IPS DF 6.9 (cell line): ENCODE results near the gene PWP2.
"Not testable (repeated sequence)": the region's sequence is repeated elsewhere in the genome, so short reads cannot be mapped to it uniquely, and the experiment has no call there.

Experiments used
- DNase-seq: peaks from one replicate; pipeline ENCODE4 v3.0.0-alpha.2; 2013; ENCODE audit warnings: low read depth, low spot score
- H3K27ac ChIP-seq: one replicate; pipeline ENCODE4 v1.5.1; 2013; ENCODE audit warnings: low read length, control low read depth
- H3K27me3 ChIP-seq: 2 replicates; pipeline ENCODE4 v1.6.1; 2013; ENCODE audit warnings: mild to moderate bottlenecking, low read length; ENCODE audit not compliant: control insufficient read depth, insufficient read depth
- H3K36me3 ChIP-seq: 2 replicates; pipeline ENCODE4 v1.6.1; 2013; ENCODE audit warnings: low read length; ENCODE audit not compliant: control insufficient read depth, insufficient read depth
- H3K4me1 ChIP-seq: 2 replicates; pipeline ENCODE4 v1.6.1; 2013; ENCODE audit warnings: low read length; ENCODE audit not compliant: control insufficient read depth, insufficient read depth
- H3K4me3 ChIP-seq: 2 replicates; pipeline ENCODE4 v1.5.1; 2013; ENCODE audit warnings: mild to moderate bottlenecking, low read length
- H3K9me3 ChIP-seq: 2 replicates; pipeline ENCODE4 v1.6.1; 2013; ENCODE audit warnings: low read length, inconsistent platforms; ENCODE audit not compliant: control insufficient read depth, insufficient read depth
- WGBS: extraction: QIAGEN DNeasy Blood & Tissue Kit; methylation state at CpG from one replicate; pipeline ENCODE4 v1.1.7; 2013; ENCODE audit warnings: mixed read lengths, missing lambda C conversion rate; ENCODE audit not compliant: insufficient read length, insufficient coverage; 5-methylcytosine and 5-hydroxymethylcytosine counted together

PWP2 gene

DNA sequence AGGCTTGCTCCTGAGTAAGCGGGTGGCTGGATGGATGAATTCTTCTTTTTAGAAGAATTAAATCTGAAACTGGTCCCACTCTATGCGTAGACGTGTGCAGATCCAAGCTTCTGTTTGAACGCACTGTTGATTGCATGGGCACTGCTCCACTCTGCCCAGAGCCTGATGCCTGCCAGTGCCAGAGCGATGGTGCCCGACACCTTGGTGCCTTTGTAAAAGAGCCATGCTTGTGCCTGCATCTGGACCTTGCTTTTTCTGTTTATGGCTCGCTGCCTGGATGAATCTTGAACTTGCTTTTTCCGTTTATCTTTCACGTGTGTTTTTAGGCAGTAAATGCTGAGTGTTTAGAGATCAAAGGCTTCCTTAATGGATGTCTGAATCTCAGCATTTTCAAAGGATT, 15.0 kb upstream of the PWP2 start:
- no CpG with 5 or more reads among the region's 9 CpGs for WGBS
- peaks cover 22% of the 10 kb centered on the region for H3K36me3 ChIP-seq
- DNase-seq = no peak

DNA sequence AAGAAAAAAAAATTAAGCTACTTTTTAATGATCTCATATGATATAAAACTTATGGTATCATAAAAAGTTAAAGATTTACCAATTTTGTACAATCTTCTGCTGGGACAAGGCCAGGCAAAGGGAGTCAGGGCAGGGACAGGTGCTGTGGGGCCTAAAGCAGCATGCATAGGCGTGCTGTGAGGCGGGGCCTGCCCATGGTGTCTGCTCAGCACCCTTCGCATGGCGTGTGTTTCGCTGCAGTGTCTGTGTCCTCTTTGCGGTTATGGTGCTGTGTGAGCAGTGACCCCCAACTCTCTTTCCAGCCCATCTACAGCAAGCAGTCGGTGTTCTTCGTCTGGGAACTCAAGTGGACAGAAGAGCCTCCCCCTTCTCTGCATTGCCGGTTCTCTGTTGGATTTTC, 13.4 kb upstream of the PWP2 start:
- Histone ChIP-seq H3K27ac (no peak overlapping the region), H3K27me3 (no peaks in the 10 kb centered on the region), H3K4me1 (no peaks in the 10 kb centered on the region), H3K9me3 (no peaks in the 10 kb centered on the region), H3K36me3 (peaks cover 14% of the 10 kb centered on the region), H3K4me3 (no peak overlapping the region)
- WGBS = no CpG with 5 or more reads among the region's 9 CpGs
- DNase-seq = no peak

More for the DNA sequence above, 15.0 kb upstream of the PWP2 start:
- Histone ChIP-seq H3K27ac (no peak overlapping the region), H3K4me3 (no peak overlapping the region), H3K4me1 (no peaks in the 10 kb centered on the region; the same call in 1 of the 2 replicates), H3K9me3 (no peaks in the 10 kb centered on the region), H3K27me3 (no peaks in the 10 kb centered on the region)

DNA sequence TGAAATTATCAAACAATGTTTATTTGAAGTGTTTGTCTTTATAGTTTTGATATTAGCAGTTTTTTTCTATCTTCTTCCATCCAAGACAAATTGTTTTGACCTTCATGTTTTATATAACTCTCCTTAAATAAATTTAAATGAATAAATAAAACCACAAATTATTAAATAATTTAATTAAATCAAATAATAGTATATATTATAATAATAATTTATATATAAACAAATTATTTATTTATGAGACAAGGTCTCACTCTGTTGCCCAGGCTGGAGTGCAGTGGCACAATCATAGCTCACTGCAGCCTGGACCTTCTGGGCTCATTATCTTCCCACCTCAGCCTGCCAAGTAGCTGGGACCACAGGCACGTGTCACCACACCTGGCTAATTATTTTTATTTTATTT, 12.4 kb upstream of the PWP2 start:
- H3K27me3 ChIP-seq = no peaks in the 10 kb centered on the region
- DNase-seq = no peak
- no peak overlapping the region for H3K27ac ChIP-seq
- no peak overlapping the region for H3K4me3 ChIP-seq
- no peaks in the 10 kb centered on the region for H3K4me1 ChIP-seq
- no peaks in the 10 kb centered on the region for H3K9me3 ChIP-seq
- H3K36me3 ChIP-seq = peaks cover 13% of the 10 kb centered on the region
- no CpG with 5 or more reads among the region's 1 CpG for WGBS

DNA sequence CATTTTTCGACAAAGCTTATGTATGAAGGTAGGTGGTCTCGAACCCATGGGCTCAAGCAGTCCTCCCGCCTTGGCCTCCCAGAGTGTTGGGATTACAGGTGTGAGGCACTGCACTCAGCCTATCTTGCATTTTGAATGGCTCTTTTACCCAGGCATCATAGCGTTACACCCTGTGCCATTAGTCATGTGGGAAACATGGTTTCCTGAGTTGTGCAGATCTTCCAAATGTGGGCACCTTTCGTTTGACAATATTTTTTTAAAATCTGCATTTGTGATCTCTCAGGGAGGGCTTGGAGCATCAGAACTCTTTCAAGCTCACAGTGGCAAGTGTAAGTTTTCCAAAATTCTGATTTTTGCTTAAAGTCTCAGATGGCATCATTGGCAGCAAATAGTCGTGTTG, 8.7 kb upstream of the PWP2 start:
- not testable (repeated sequence) for H3K4me3 ChIP-seq, H3K9me3 ChIP-seq, H3K36me3 ChIP-seq, H3K4me1 ChIP-seq, H3K27ac ChIP-seq, H3K27me3 ChIP-seq, DNase-seq
- WGBS = no CpG with 5 or more reads among the region's 6 CpGs

DNA sequence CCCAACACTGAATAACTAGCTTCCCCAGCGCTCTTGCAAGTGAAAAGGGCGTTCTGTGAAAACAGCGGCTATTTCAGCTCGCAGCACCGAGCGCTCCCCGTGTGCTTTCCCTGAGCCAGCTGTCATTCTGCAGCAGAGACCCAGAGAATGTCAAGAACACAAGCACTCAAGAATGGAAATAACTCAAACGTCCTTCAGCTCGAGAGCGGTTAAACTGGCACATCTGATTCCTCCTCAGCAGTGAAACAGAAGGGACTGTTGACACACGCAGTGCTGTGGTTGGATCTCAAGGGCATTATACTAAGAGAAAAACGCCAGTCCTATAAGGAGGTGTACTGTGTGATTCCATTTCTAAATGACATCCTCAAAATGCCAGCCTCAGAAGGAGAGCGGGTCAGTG, 8.2 kb upstream of the PWP2 start:
- not testable (repeated sequence) for H3K4me1 ChIP-seq, H3K36me3 ChIP-seq, H3K27ac ChIP-seq, H3K27me3 ChIP-seq, DNase-seq, H3K9me3 ChIP-seq, H3K4me3 ChIP-seq
- WGBS = no CpG with 5 or more reads among the region's 13 CpGs

DNA sequence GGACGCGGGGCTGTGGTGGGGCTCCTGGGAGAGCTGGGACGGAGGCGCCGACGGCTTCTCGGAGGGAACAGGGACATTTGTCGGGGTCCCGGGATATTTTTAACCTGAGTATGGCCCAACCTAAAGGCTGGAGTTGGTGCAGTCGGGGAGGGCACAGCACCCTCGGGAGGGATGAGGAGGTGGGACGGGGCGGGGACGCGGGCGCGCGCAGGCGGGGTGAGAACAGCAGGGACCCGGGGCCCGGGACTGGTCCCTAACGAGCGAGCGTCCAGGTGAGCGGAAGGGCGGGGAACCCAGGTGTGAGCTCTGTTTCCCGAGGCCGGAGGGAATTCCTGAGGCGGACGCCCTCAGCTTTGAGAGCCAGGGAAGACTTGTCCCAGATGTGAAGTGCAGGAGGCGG, 390 bp downstream of the PWP2 start:
- H3K27me3 ChIP-seq, H3K36me3 ChIP-seq, DNase-seq, H3K4me3 ChIP-seq, H3K27ac ChIP-seq, H3K9me3 ChIP-seq, H3K4me1 ChIP-seq: not testable (repeated sequence)
- WGBS = no CpG with 5 or more reads among the region's 31 CpGs

DNA sequence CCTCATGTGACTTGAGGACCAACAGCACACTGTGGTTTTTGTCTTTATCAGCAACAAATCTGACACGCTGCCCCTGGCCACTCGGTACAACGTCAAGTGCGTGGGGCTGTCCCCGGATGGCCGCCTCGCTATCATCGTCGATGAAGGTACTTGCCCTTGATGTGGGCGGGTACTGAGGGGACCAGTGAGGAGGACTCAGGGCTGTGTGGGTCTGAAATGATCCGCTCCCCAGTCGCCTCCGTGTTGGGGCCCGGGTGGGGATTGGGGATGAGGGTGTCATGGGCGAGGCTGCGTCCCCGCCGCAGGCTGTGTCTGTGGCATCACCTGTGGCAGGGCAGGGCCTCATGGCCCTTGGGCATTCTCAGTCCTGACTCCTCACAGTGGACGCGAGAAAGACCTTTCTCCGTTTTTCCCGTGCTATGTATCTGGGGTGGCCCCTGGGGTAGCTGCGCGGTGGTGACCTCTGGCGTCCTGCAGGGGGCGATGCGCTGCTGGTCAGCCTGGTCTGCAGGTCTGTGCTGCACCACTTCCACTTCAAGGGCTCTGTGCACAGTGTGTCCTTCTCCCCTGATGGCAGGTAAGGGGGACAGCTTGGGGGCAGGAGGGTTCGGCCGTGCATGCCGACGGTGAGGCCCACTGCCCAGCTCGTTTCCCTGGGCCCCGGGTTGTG, 6.6 kb downstream of the PWP2 start:
- not testable (repeated sequence) for H3K27me3 ChIP-seq, H3K36me3 ChIP-seq, H3K4me3 ChIP-seq, DNase-seq, H3K4me1 ChIP-seq, H3K27ac ChIP-seq, H3K9me3 ChIP-seq
- WGBS = no CpG with 5 or more reads among the region's 33 CpGs

DNA sequence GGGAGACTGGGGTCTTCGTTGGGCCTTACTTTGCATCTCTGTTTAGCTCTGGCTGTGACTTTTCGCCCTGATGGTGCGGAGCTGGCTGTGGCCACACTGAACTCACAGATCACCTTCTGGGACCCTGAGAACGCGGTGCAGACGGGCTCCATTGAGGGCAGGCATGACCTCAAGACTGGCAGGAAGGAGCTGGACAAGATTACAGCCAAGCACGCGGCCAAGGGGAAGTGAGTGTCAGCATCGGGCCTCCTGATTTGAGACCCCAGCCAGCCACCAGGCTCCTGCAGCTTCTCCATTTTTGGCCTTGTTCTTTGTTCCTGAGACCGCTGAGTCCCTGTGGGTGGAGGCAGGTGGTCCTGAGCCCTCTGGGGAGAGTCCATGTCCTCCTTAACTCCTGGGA, 14.9 kb downstream of the PWP2 start:
- H3K27ac ChIP-seq, H3K4me3 ChIP-seq, H3K9me3 ChIP-seq, H3K36me3 ChIP-seq, H3K4me1 ChIP-seq, H3K27me3 ChIP-seq, DNase-seq: not testable (repeated sequence)
- WGBS = no CpG with 5 or more reads among the region's 10 CpGs

DNA sequence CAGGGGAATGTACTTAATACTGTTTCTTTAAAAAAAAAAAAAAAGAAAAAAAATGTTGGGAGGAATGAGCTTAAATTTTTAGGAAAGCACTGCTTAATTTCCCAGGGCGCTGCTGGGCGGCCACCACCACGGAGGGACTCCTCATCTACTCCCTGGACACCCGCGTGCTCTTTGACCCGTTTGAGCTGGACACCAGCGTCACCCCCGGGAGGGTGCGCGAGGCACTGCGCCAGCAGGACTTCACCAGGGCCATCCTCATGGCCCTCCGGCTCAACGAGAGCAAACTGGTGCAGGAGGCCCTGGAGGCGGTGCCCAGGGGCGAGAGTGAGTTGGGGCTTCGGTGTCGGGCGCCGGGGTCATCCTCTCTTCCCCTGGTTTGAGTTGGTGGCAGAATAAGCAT, 20.6 kb downstream of the PWP2 start:
- H3K27me3 ChIP-seq, H3K4me1 ChIP-seq, H3K4me3 ChIP-seq, DNase-seq, H3K27ac ChIP-seq, H3K36me3 ChIP-seq, H3K9me3 ChIP-seq: not testable (repeated sequence)
- no CpG with 5 or more reads among the region's 19 CpGs for WGBS

DNA sequence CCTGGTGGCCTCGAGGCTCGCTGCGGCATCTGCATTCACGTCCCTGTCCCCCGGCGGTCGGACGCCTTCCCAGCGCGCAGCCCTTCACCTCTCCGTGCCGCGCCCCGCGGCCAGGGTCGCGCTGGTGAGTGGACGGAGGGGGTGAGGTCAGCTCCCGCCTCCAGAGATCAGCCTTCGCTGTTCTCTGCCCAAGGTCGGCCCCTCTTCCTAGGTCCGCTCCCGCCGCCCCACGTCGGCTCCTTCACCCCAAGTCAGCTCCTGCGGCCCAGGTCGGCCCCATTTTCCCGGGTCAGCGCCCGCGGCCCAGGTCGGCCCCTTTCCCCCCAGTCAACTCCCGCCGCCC, 26.5 kb downstream of the PWP2 start:
- H3K4me1 ChIP-seq, H3K27ac ChIP-seq, H3K27me3 ChIP-seq, H3K4me3 ChIP-seq, H3K36me3 ChIP-seq, DNase-seq, H3K9me3 ChIP-seq: not testable (repeated sequence)
- no CpG with 5 or more reads among the region's 35 CpGs for WGBS

DNA sequence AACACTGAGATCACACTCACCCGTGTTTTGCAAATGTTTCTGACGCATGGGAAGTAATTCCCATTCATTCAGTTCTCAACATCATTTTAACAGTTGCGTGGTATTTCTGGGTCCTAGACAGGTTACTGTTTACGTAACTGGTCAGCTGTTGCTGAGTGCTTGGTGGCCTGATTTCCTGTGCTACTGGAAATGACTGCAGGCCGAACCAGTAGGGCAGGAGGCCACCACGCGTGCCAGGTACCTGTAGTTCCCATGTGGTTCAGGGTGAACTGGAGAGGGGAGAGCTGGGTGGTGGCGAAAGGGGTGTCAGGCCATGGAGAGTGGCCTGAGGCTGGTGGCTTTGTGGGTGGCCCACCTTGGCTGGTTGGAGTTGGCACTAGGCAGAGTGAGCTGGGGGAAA, 27.5 kb downstream of the PWP2 start:
- H3K27ac ChIP-seq, DNase-seq, H3K36me3 ChIP-seq, H3K4me1 ChIP-seq, H3K4me3 ChIP-seq, H3K9me3 ChIP-seq, H3K27me3 ChIP-seq: not testable (repeated sequence)
- no CpG with 5 or more reads among the region's 8 CpGs for WGBS
